ENCODE data around the gene KNDC1.

GRCh38 chr10:133167693-133168616 is 7.9 kb downstream of the KNDC1 start:
- TF ChIP-seq CTCF (tag by site-specific recombination; IDR thresholded peaks at IDR 0.05), result no peak
- no peak for TF ChIP-seq ZNF18 (tag by site-specific recombination; IDR thresholded peaks at IDR 0.05)
- TF ChIP-seq SCRT1 (tag by site-specific recombination; IDR thresholded peaks at IDR 0.05; ENCODE audit: borderline replicate concordance), result no peak
- no peak for TF ChIP-seq OVOL3 (tag by site-specific recombination; IDR thresholded peaks at IDR 0.05)
- no peak for TF ChIP-seq KLF16 (tag by site-specific recombination; IDR thresholded peaks at IDR 0.05)
- TF ChIP-seq ZNF449 (tag by site-specific recombination; IDR thresholded peaks at IDR 0.05), result no peak
- no peak for TF ChIP-seq ZSCAN18 (tag by site-specific recombination; IDR thresholded peaks at IDR 0.05)
